GM19239 (cell line): ENCODE results near the gene C1QTNF2.

Experiments
- DNase-seq: peaks from one replicate; pipeline ENCODE4 v3.0.0; 2011; ENCODE audit warnings: low spot score; ENCODE audit not compliant: insufficient read length
- FAIRE-seq: peaks from 2 replicates; lab custom pipeline; 2011; peaks lifted over from hg19 to GRCh38; lab: Jason Lieb, UNC

Gene C1QTNF2

DNA sequence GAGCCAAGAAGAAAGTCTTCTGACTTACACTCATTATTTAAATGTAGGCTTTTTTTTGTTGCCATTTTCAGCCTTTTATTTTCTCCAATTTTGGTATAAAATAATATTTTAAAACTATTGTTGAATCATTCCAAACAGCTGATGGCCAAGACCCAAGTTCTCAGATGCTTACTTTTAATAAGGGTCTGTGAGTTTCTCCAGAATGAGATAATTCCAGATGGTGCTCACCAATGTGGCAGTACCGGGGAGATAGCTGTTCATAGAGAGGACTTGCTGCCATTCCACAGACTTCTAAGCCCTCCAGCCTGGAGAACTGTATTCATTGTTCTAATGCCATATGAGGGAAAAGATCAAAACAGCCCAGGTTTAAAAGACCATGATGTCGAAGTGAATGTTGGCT, 5.3 kb upstream of the C1QTNF2 start:
- no peak for FAIRE-seq
- no peak for DNase-seq

DNA sequence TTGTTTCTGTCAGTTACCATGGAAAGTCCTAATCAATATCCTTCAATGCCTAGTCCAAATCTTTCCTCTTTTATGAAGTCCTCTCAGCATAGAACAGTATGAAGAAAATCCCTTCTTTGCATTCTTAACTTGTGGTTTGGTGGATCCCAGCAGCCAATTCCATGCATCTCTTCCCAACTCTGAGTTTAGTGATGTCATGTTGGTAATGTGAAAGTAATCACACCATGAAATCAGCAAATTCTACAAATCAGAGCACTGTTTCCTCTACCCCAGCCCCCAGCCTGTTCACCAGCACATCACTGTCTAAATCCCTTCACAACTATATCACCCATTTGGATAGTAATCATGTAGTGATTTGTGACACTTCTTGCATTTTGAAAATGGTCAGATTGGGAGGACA, 4.7 kb upstream of the C1QTNF2 start:
- DNase-seq (no peak), FAIRE-seq (no peak)

DNA sequence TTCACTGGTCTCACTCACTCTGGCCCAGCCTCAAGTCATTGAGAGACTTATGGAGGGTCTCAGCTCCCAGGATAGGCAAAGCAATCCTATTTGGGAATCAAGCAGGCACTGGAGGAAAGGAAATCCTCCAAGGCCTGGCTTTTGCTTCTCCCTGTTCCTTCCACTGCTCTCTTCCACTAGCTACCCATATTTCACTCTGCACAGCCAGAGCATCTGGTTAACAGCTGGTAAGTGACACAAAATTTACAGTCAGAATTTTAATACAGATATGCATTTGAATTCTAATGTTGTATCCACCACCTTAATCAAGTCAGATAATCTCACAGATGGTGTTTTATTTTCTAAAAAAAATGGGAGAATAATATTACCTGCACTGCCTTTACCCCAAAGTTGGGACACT, 868 bp upstream of the C1QTNF2 start:
- DNase-seq (no peak), FAIRE-seq (no peak)

DNA sequence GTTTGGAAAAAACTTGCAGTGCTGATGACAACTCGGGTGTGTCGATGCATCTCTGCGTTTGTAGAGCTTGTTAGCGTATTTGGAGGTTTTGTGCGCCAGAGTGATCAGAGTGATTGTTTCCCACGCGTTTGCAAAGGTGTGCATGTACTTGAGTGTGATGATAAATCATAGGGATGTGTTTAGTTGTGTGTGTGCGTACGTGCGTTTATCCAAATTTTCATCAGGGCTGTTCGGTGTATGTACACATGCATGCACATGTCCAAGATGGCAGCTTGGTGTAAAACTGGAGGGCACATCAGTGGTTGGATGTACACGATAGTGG, 248 bp upstream of the C1QTNF2 start:
- no peak for FAIRE-seq
- no peak for DNase-seq

DNA sequence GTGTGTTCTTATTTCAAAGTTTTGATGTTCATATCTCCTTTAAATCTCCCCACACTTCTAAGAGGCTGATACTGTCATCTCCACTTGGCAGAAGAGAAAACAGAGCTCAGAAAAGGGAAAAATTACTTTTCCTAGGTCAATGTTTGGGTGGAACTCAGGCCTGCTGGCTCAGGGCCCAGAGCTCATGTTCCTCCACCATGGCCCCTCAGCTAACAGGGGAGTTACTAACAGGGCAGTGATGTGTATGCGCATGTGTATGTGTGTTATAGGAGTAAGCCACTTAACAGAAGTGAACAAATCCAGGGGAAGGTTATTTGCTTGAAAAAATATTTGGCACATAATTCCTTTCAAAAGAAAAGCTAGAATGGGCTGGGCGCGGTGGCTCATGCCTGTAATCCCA, 2.5 kb downstream of the C1QTNF2 start:
- no peak for FAIRE-seq
- DNase-seq, result no peak

DNA sequence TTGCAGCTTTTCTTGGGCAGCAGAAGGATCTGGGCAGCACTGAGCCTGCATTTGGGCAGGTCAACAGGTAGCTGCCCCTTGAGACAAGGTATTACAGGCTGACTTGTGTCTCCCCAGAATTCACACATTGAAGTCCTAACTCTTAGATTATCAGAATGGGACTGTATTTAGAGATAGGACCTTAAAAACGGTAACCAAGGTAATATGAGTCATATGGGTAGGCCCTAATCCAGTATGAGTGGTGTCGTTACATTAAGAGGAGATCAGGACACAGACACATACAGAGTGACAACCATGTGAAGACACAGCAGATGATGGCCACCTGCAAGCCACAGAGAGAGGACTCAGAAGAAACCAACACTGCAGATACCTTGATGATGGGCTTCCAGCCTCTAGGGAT, 3.2 kb downstream of the C1QTNF2 start:
- DNase-seq (no peak), FAIRE-seq (no peak)

GRCh38 chr5:160366230-160366629, 4.2 kb downstream of the C1QTNF2 start:
- FAIRE-seq (no peak), DNase-seq (no peak)

- DNase-seq, result no peak
- no peak for FAIRE-seq
These were observed 6.6 kb downstream of the C1QTNF2 start for GRCh38 chr5:160363660-160364395.

DNA sequence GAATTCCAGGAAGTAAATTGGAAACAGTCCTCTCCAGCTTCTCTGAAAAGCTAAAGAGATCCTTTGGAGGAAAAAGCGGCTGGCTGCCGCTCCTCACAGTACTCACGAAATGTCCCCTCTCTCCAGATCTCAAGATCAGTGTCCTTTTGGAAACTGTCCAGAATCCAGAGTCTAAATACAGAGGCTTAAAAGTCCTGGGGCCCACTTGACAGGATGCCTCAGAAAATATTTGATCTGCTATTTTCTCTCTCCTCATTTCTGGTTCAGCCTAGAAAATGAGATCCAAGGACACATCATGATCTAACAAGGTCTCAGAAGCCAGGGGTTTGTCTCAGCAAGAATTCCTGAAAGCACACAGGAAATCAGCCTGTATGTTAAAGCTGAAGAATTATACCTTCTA, 7.2 kb downstream of the C1QTNF2 start:
- FAIRE-seq (no peak), DNase-seq (no peak)

GRCh38 chr5:160361624-160362228, 8.7 kb downstream of the C1QTNF2 start:
- FAIRE-seq (no peak), DNase-seq (no peak)

- no peak for FAIRE-seq
- no peak for DNase-seq
These were observed 10.1 kb downstream of the C1QTNF2 start for GRCh38 chr5:160360310-160360709.

- FAIRE-seq, result no peak
- no peak for DNase-seq
These were observed 10.6 kb downstream of the C1QTNF2 start for GRCh38 chr5:160359816-160360215.

- no peak for FAIRE-seq
- no peak for DNase-seq
These were observed 11.2 kb downstream of the C1QTNF2 start for GRCh38 chr5:160359242-160359641.

DNA sequence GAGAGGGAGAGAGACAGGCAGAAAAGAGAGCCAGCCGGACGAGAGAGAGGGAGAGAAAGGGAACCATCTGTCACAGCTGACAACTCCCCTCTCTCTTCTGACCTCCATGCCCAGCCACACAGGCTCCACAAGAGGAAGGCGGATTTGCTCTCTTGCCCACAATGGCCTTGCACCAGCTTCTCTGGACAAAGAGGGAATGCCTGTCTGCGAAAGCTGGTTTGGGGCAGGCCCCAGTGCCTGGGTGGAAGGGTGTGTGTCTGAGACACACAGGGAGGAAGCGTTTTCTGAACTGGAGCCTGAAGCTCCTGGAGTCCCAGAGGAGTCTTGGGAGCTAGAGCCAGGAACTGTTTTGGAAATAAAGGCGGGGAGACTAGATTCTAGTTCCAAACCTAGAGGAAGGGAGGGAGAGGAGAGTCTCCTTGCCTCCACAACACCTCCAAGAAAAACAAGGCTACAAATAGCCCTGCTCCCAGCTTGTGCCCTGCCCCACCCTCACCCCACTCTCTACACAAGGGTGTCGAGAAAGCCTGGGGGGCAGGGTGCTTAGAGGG, 12.5 kb downstream of the C1QTNF2 start:
- FAIRE-seq (no peak), DNase-seq (no peak)

DNA sequence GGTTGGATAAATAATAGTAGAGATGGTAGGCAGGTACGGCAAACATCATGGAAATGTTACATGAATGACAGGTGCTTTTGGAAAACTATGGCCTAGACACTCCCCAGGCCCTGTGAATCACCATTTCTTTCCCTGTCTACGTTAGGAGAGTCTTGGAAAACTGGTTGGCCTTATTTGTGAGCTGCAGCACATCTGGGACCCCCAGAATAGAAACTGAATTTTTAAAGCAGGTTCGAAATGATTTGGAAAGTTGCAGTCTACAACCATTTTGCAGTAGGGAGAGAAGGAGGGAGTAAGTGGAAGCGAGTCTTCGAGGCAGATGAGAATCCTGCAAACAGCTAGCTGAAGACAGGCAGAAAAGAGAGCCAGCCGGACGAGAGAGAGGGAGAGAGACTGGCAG, 13.0 kb downstream of the C1QTNF2 start:
- DNase-seq, result no peak

DNA sequence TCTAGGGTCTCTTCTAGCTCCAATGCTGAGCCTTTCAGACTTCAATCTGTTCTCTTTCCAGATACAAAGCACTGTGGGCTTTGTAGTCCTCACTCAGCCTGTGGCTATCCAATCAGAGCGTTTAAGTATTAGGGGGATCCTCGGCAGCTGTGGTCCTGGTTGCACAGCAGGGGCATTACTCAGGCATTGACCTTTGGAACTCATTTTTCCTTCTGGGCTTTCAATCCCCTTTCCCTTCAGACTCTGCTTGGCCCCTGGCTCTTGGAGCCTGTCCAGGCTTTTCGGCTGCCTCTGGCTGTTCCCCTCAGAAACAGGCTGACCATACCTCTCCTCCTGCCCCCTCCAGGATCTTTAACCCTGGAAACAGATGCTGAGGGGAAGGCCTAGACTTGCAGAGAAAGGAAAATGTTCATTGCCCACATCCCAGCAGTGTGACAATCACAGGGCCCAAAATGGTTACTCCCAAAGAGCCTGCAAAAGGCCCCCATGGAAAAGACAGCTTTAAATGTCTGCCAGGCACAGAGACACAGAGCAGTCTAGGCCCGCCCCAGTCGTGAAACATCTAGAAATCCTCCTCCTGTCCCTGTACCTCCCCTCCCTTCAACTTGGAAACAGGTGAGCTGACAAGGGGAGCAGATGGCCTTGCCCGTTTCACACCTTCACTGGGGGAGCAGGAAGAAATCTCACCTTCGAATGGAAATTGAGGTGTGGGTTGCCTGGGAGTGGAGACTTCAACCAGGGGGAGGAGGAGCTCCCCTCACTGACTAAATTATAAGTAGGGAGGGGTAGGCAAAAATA, 13.7 kb downstream of the C1QTNF2 start:
- DNase-seq (no peak), FAIRE-seq (no peak)

More for the DNA sequence above, 13.0 kb downstream of the C1QTNF2 start:
- FAIRE-seq, result no peak

DNA sequence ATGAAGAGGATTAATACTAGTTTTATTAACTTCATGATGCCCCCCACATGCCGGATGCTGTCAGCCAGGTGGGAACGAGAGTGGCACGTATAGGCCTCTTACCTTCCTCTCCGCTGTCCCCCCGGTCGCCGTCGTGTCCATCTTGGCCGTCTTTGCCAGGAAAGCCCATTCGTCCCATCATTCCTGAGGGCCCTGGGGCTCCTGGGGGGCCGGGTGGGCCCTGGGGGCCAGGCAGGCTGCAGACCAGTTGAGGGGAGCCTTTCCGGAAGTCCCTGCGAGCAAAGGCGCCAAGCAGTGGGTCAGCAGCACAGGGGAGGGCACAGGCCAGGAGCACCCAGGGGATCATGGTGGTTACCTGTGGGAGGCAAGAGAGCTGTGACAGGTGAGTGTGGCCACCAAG, 15.8 kb downstream of the C1QTNF2 start:
- DNase-seq (no peak), FAIRE-seq (no peak)

GRCh38 chr5:160353379-160353778, 17.0 kb downstream of the C1QTNF2 start:
- DNase-seq (no peak), FAIRE-seq (no peak)

DNA sequence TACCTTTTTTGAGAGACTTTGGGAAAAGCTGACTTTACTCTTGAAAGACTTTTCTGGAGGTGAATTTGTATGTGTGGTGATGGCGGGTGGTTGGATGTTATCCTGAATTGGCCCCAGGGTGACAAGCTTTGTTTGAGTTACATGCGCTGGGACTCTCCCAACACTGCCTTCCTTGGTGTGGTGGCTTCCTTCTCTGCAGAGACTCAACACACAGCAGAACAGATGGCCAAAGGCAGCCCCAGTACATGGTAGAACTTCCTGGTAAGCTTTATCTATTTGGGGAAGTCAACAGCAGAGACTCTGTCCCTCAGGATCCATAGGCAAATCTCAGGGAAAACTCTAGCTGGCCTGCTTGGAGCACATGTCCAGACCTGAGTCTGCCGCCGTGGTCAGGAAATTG, 18.1 kb downstream of the C1QTNF2 start:
- FAIRE-seq (no peak), DNase-seq (no peak)

GRCh38 chr5:160349935-160350303, 20.5 kb downstream of the C1QTNF2 start:
- no peak for DNase-seq
- no peak for FAIRE-seq

- FAIRE-seq, result no peak
These were observed 21.0 kb downstream of the C1QTNF2 start for GRCh38 chr5:160349249-160349934.

More at GRCh38 chr5:160349249-160349934, 21.0 kb downstream of the C1QTNF2 start:
- no peak for DNase-seq
